ENCODE data around the gene RDH13.

The RDH13 gene

GRCh38 chr19:55089342-55089944, 26.5 kb upstream of the RDH13 start:
- peaks cover 0 to 32% of the 10 kb centered on the region in 2 donors for H3K27me3 ChIP-seq
- peaks cover 0 to 26% (median 22%) of the 10 kb centered on the region in 4 donors for H3K4me1 ChIP-seq
- H3K9me3 ChIP-seq = no peaks in the 10 kb centered on the region
- no peak overlapping the region for H3K4me3 ChIP-seq
- no peak overlapping the region for H3K27ac ChIP-seq
- TF ChIP-seq CTCF (IDR thresholded peaks at IDR 0.05) = no peak
- H3K36me3 ChIP-seq = peaks cover 32 to 41% (median 34%) of the 10 kb centered on the region in 3 donors
- intact Hi-C loops (cut with DNase I; ENCODE audit: low total_unique reads) = no loop called here
- DNase-seq = no peak

- Histone ChIP-seq H3K36me3 (peaks cover 28 to 37% (median 30%) of the 10 kb centered on the region in 3 donors), H3K27ac (no peak overlapping the region), H3K4me1 (peaks cover 0 to 26% (median 22%) of the 10 kb centered on the region in 4 donors), H3K4me3 (no peak overlapping the region), H3K27me3 (peaks cover 2 to 39% of the 10 kb centered on the region in 2 donors), H3K9me3 (no peaks in the 10 kb centered on the region)
- TF ChIP-seq CTCF (IDR thresholded peaks at IDR 0.05) = peak; percentile 32 to 85
- peak in 1 of 2 donors; percentile 68 for DNase-seq
- intact Hi-C loops (cut with DNase I; ENCODE audit: low total_unique reads) = no loop called here
These were observed 25.8 kb upstream of the RDH13 start for GRCh38 chr19:55088543-55089341.

- peak overlapping the region in 1 of 2 donors; percentile 57 for H3K4me3 ChIP-seq
- H3K27ac ChIP-seq = no peak overlapping the region
- peaks cover 0 to 26% (median 22%) of the 10 kb centered on the region in 4 donors for H3K4me1 ChIP-seq
- TF ChIP-seq CTCF (IDR thresholded peaks at IDR 0.05) = no peak
- intact Hi-C loops (cut with DNase I; ENCODE audit: low total_unique reads) = no loop called here
- H3K36me3 ChIP-seq = peaks cover 27 to 36% (median 29%) of the 10 kb centered on the region in 3 donors
- no peak for DNase-seq
- peaks cover 9 to 46% of the 10 kb centered on the region in 2 donors for H3K27me3 ChIP-seq
- H3K9me3 ChIP-seq = no peaks in the 10 kb centered on the region
These were observed 25.1 kb upstream of the RDH13 start for GRCh38 chr19:55088021-55088451.

GRCh38 chr19:55087542-55087901, 24.6 kb upstream of the RDH13 start:
- TF ChIP-seq CTCF (IDR thresholded peaks at IDR 0.05) = no peak
- intact Hi-C loops (cut with DNase I; ENCODE audit: low total_unique reads) = no loop called here
- peak overlapping the region; percentile 43 to 57 for H3K4me3 ChIP-seq
- H3K27ac ChIP-seq = no peak overlapping the region
- H3K36me3 ChIP-seq = peaks cover 22 to 31% (median 24%) of the 10 kb centered on the region in 3 donors
- no peak for DNase-seq
- H3K27me3 ChIP-seq = peaks cover 11 to 51% of the 10 kb centered on the region in 2 donors
- no peaks in the 10 kb centered on the region for H3K9me3 ChIP-seq
- H3K4me1 ChIP-seq = peaks cover 0 to 27% (median 23%) of the 10 kb centered on the region in 4 donors

GRCh38 chr19:55086730-55087541, 24.0 kb upstream of the RDH13 start:
- H3K27me3 ChIP-seq = peaks cover 17 to 57% of the 10 kb centered on the region in 2 donors
- no peaks in the 10 kb centered on the region for H3K9me3 ChIP-seq
- peaks cover 0 to 33% (median 28%) of the 10 kb centered on the region in 4 donors for H3K4me1 ChIP-seq
- intact Hi-C loops (cut with DNase I; ENCODE audit: low total_unique reads) = no loop called here
- H3K4me3 ChIP-seq = peak overlapping the region; percentile 43 to 57
- H3K27ac ChIP-seq = peak overlapping the region in 1 of 2 donors; percentile 33
- peak; percentile 94 for DNase-seq
- no peak for TF ChIP-seq CTCF (IDR thresholded peaks at IDR 0.05)
- peaks cover 16 to 25% (median 18%) of the 10 kb centered on the region in 3 donors for H3K36me3 ChIP-seq

Measured in tibial artery (tissue), 4 donors.